Vagina (tissue), 2 donors: ENCODE data around the gene MTMR12.

Experiments
- POLR2A ChIP-seq, 2 donors: fragments of 450-650 bp; IDR thresholded peaks; one replicate each; pipeline ENCODE4 v1.6.1; 2017; ENCODE audit warnings: antibody characterized with exemption in 2 of 2, mild to moderate bottlenecking in 2 of 2, moderate library complexity in 2 of 2
- TF ChIP-seq, protein P1 (sequence below), 3 experiments: fragments of 450-650 bp in 2 of 3; fragments of 200-600 bp in 1 of 3; sonication (generic) in 1 of 3; IDR thresholded peaks; one replicate each; pipeline ENCODE4 v1.5.1; 2017 to 2019; ENCODE audit warnings: antibody characterized with exemption in 3 of 3, mild to moderate bottlenecking in 2 of 3, moderate library complexity in 2 of 3

DNA sequence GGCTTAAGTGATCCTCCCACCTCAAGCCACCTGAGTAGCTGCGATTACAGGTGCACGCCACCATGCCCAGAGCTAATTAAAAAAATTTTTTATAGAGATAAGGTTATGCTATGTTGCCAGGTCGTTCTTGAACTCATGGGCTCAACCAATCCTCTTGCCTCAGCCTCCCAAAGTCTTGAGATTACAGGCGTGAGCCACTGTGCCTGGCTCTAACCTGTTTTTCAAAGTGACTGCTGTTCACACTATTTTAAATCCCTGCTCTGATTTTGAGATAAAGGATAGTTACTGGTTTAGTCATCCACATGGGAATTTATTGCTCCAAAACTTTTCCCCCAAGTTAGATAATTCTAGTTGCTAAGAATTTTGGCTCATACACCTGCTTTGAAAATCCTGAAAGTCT, 48.2 kb upstream of the MTMR12 start:
- TF ChIP-seq, protein P1, sequence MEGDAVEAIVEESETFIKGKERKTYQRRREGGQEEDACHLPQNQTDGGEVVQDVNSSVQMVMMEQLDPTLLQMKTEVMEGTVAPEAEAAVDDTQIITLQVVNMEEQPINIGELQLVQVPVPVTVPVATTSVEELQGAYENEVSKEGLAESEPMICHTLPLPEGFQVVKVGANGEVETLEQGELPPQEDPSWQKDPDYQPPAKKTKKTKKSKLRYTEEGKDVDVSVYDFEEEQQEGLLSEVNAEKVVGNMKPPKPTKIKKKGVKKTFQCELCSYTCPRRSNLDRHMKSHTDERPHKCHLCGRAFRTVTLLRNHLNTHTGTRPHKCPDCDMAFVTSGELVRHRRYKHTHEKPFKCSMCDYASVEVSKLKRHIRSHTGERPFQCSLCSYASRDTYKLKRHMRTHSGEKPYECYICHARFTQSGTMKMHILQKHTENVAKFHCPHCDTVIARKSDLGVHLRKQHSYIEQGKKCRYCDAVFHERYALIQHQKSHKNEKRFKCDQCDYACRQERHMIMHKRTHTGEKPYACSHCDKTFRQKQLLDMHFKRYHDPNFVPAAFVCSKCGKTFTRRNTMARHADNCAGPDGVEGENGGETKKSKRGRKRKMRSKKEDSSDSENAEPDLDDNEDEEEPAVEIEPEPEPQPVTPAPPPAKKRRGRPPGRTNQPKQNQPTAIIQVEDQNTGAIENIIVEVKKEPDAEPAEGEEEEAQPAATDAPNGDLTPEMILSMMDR (IDR thresholded peaks at IDR 0.05): no peak
- no peak for TF ChIP-seq POLR2A (IDR thresholded peaks at IDR 0.05)
